H9 (cell line): ENCODE measurements around the gene SRP54. TPM values are rescaled to one million over a fixed set of nuclear protein-coding genes. Genes with fewer than 3 reads are reported as not detected.
"Not testable (repeated sequence)": the region's sequence is repeated elsewhere in the genome, so short reads cannot be mapped to it uniquely, and the experiment has no call there.

Experiments
- DNase-seq: peaks from one replicate; pipeline ENCODE4 v3.0.0-alpha.2; 2017
- H2AFZ ChIP-seq: one replicate; pipeline ENCODE4 v1.6.1; 2013; ENCODE audit warnings: mild to moderate bottlenecking, low read length, control low read depth, moderate library complexity
- H2AK5ac ChIP-seq: 2 replicates; pipeline ENCODE4 v1.6.1; 2013; ENCODE audit warnings: low read length, control low read depth, mixed read lengths; ENCODE audit not compliant: insufficient read length
- H2BK120ac ChIP-seq: one replicate; pipeline ENCODE4 v1.6.1; 2013; ENCODE audit warnings: low read depth, mild to moderate bottlenecking, low read length, control low read depth, inconsistent platforms; ENCODE audit not compliant: poor library complexity, severe bottlenecking
- H2BK12ac ChIP-seq: 2 replicates; pipeline ENCODE4 v1.6.1; 2013; ENCODE audit warnings: low read length, control low read depth, mixed read lengths, low read depth; ENCODE audit not compliant: insufficient read length
- H2BK15ac ChIP-seq: 2 replicates; pipeline ENCODE4 v1.6.1; 2013; ENCODE audit warnings: low read depth, low read length, control low read depth
- H2BK20ac ChIP-seq: one replicate; pipeline ENCODE4 v1.6.1; 2013; ENCODE audit warnings: low read depth, mild to moderate bottlenecking, low read length, control low read depth, inconsistent platforms; ENCODE audit not compliant: poor library complexity, severe bottlenecking
- H2BK5ac ChIP-seq: 2 replicates; pipeline ENCODE4 v1.6.1; 2013; ENCODE audit warnings: low read length, control low read depth, mixed read lengths; ENCODE audit not compliant: insufficient read length
- H3K14ac ChIP-seq: 2 replicates; pipeline ENCODE4 v1.6.1; 2013; ENCODE audit warnings: low read length, control low read depth; ENCODE audit not compliant: insufficient read depth
- H3K18ac ChIP-seq: 2 replicates; pipeline ENCODE4 v1.6.1; 2013; ENCODE audit warnings: low read depth, mild to moderate bottlenecking, mixed read lengths, low read length, control low read depth; ENCODE audit not compliant: insufficient read length
- H3K23ac ChIP-seq: 2 replicates; pipeline ENCODE4 v1.6.1; 2013; ENCODE audit warnings: low read length, control low read depth, mixed read lengths, low read depth; ENCODE audit not compliant: insufficient read length
- H3K23me2 ChIP-seq: 2 replicates; pipeline ENCODE4 v1.6.1; 2013; ENCODE audit warnings: low read depth, mild to moderate bottlenecking, mixed read lengths, low read length, control low read depth; ENCODE audit not compliant: insufficient read length, poor library complexity, severe bottlenecking
- H3K27ac ChIP-seq: 2 replicates; pipeline ENCODE4 v1.5.1; 2013; ENCODE audit warnings: low read length, control low read depth, mixed read lengths, low read depth; ENCODE audit not compliant: insufficient read length
- H3K27me3 ChIP-seq: 2 replicates; pipeline ENCODE4 v1.6.1; 2013; ENCODE audit warnings: low read length, control low read depth, inconsistent platforms; ENCODE audit not compliant: insufficient read depth
- H3K4ac ChIP-seq: 2 replicates; pipeline ENCODE4 v1.6.1; 2013; ENCODE audit warnings: low read depth, mild to moderate bottlenecking, control low read depth, inconsistent platforms, low read length, moderate library complexity
- H3K4me1 ChIP-seq: 2 replicates; pipeline ENCODE4 v1.6.1; 2013; ENCODE audit warnings: low read length, control low read depth, inconsistent platforms; ENCODE audit not compliant: insufficient read depth
- H3K4me2 ChIP-seq: 2 replicates; pipeline ENCODE4 v1.6.1; 2013; ENCODE audit warnings: low read length, control low read depth, mixed read lengths; ENCODE audit not compliant: insufficient read length, insufficient read depth
- H3K56ac ChIP-seq: 2 replicates; pipeline ENCODE4 v1.6.1; 2013; ENCODE audit warnings: low read depth, mild to moderate bottlenecking, mixed read lengths, low read length, control low read depth; ENCODE audit not compliant: insufficient read length
- H3K79me1 ChIP-seq: 2 replicates; pipeline ENCODE4 v1.6.1; 2013; ENCODE audit warnings: low read depth, mild to moderate bottlenecking, moderate library complexity, low read length, control low read depth, inconsistent platforms; ENCODE audit not compliant: insufficient read depth, poor library complexity, severe bottlenecking
- H3K79me2 ChIP-seq: 2 replicates; pipeline ENCODE4 v1.6.1; 2013; ENCODE audit warnings: low read length, control low read depth, inconsistent platforms; ENCODE audit not compliant: insufficient read depth
- H3K9ac ChIP-seq: 2 replicates; pipeline ENCODE4 v1.6.1; 2013; ENCODE audit warnings: low read length, control low read depth, mixed read lengths; ENCODE audit not compliant: insufficient read length; ENCODE audit errors: extremely low read depth
- H3K9me3 ChIP-seq: one replicate; pipeline ENCODE4 v1.6.1; 2013; ENCODE audit warnings: low read depth, low read length, inconsistent platforms; ENCODE audit not compliant: control insufficient read depth
- H3T11ph ChIP-seq: one replicate; pipeline ENCODE4 v1.6.1; 2013; ENCODE audit warnings: mild to moderate bottlenecking, low read length, control low read depth, inconsistent platforms
- H4K20me1 ChIP-seq: one replicate; pipeline ENCODE4 v1.6.1; 2013; ENCODE audit not compliant: control insufficient read depth, insufficient read length, insufficient read depth
- H4K5ac ChIP-seq: 2 replicates; pipeline ENCODE4 v1.6.1; 2013; ENCODE audit warnings: low read depth, mild to moderate bottlenecking, mixed read lengths, low read length, control low read depth; ENCODE audit not compliant: insufficient read length
- H4K8ac ChIP-seq: replicated peaks from 2 replicates; pipeline ENCODE4 v1.6.1; 2013; ENCODE audit warnings: low read length, control low read depth, mixed read lengths, low read depth; ENCODE audit not compliant: insufficient read length
- H4K91ac ChIP-seq: 2 replicates; pipeline ENCODE4 v1.6.1; 2013; ENCODE audit warnings: low read depth, mild to moderate bottlenecking, moderate library complexity, mixed read lengths, low read length, control low read depth; ENCODE audit not compliant: insufficient read length
- H3K27ac Mint-ChIP-seq, 3 experiments: 2 replicates in 2 of 3; 3 replicates in 1 of 3; pipeline ENCODE4 v1.8.0; 2020 to 2021; ENCODE audit warnings: mixed read lengths in 3 of 3, mild to moderate bottlenecking in 1 of 3, moderate library complexity in 1 of 3
- H3K27me3 Mint-ChIP-seq: 2 replicates; pipeline ENCODE4 v1.8.0; 2021; ENCODE audit warnings: low read depth, mild to moderate bottlenecking, moderate library complexity, mixed read lengths
- H3K36me3 Mint-ChIP-seq, 3 experiments: 2 replicates in 2 of 3; 3 replicates in 1 of 3; pipeline ENCODE4 v1.8.0; 2020 to 2021; ENCODE audit warnings: low read depth in 3 of 3, mixed read lengths in 3 of 3; ENCODE audit not compliant: insufficient read depth in 1 of 3
- H3K4me1 Mint-ChIP-seq, 2 experiments: 2 replicates each; pipeline ENCODE4 v1.8.0; 2020; ENCODE audit warnings: mixed read lengths in 2 of 2
- H3K4me3 Mint-ChIP-seq, 2 experiments: 2 replicates in 1 of 2; 3 replicates in 1 of 2; pipeline ENCODE4 v1.8.0; 2020 to 2021; ENCODE audit warnings: mild to moderate bottlenecking in 2 of 2, mixed read lengths in 2 of 2, moderate library complexity in 1 of 2
- H3K9me3 Mint-ChIP-seq, 2 experiments: 2 replicates in 1 of 2; 3 replicates in 1 of 2; pipeline ENCODE4 v1.8.0; 2020; ENCODE audit warnings: mild to moderate bottlenecking in 2 of 2, mixed read lengths in 2 of 2, moderate library complexity in 1 of 2
- CTCF ChIP-seq: fragments of 200-600 bp; sonication (generic); conservative IDR thresholded peaks from 3 replicates; pipeline ENCODE4 v1.8.0; 2021; ENCODE audit warnings: antibody characterized with exemption, mild to moderate bottlenecking
- WGBS: extraction: QIAGEN DNeasy Blood & Tissue Kit; methylation state at CpG from one replicate; pipeline ENCODE4 v1.1.7; 2013; ENCODE audit warnings: missing lambda C conversion rate, low lambda C conversion rate, mixed read lengths; ENCODE audit not compliant: insufficient read length; ENCODE audit errors: extremely low coverage; 5-methylcytosine and 5-hydroxymethylcytosine counted together
- total RNA-seq: library from RNA; stranded (reverse); gene quantifications from 2 replicates; pipeline ENCODE4 v1.2.1, GENCODE V29; 2021

Gene SRP54
- total RNA-seq, 1 experiment from 2014 or later, result 57.7 TPM

GRCh38 chr14:34957771-34958286 is 25.0 kb upstream of the SRP54 start:
- H3K27me3 Mint-ChIP-seq, result no peaks in the 10 kb centered on the region
- no peak overlapping the region for H2BK5ac ChIP-seq
- no peaks in the 10 kb centered on the region for H3K9me3 Mint-ChIP-seq

GRCh38 chr14:34962106-34962505 is 20.7 kb upstream of the SRP54 start:
- not testable (repeated sequence) for H2AK5ac ChIP-seq, H3K27me3 ChIP-seq, H2BK20ac ChIP-seq, H3K4me1 ChIP-seq, H3K79me1 ChIP-seq, H4K20me1 ChIP-seq, H4K5ac ChIP-seq, H2BK120ac ChIP-seq, H2AFZ ChIP-seq, H3K27me3 Mint-ChIP-seq, H3K23me2 ChIP-seq, H2BK5ac ChIP-seq, DNase-seq, H2BK15ac ChIP-seq, H3K4me1 Mint-ChIP-seq, H3K9me3 ChIP-seq, H3K18ac ChIP-seq, H3K79me2 ChIP-seq, H2BK12ac ChIP-seq, H3K4me3 Mint-ChIP-seq, H3K56ac ChIP-seq, H3K23ac ChIP-seq, H3K9me3 Mint-ChIP-seq, H3K14ac ChIP-seq, H4K91ac ChIP-seq, H3K36me3 Mint-ChIP-seq, H3K4me2 ChIP-seq, H3K9ac ChIP-seq, H3K27ac Mint-ChIP-seq, H4K8ac ChIP-seq, H3K4ac ChIP-seq, H3T11ph ChIP-seq, H3K27ac ChIP-seq
- WGBS, result no CpG with 5 or more reads among the region's 5 CpGs

More at GRCh38 chr14:34957771-34958286, 25.0 kb upstream of the SRP54 start:
- no peak overlapping the region for H2BK15ac ChIP-seq
- H3K36me3 Mint-ChIP-seq, result peaks cover 7 to 9% (median 9%) of the 10 kb centered on the region in 3 experiments; a peak in 4 of 7 replicates
- DNase-seq, result no peak
- H3K79me1 ChIP-seq, result no peaks in the 10 kb centered on the region
- H3K18ac ChIP-seq, result no peak overlapping the region
- H3K23ac ChIP-seq, result no peak overlapping the region
- H3K4ac ChIP-seq, result no peak overlapping the region
- no peak overlapping the region for H3K27ac ChIP-seq
- TF ChIP-seq CTCF, result no peak
- no CpG with 5 or more reads among the region's 5 CpGs for WGBS
- no peak overlapping the region for H4K5ac ChIP-seq
- no peaks in the 10 kb centered on the region for H3K4me1 Mint-ChIP-seq
- no peak overlapping the region for H4K91ac ChIP-seq
- no peak overlapping the region for H3K56ac ChIP-seq
- H3T11ph ChIP-seq, result no peak overlapping the region
- H3K14ac ChIP-seq, result no peak overlapping the region
- no peak overlapping the region for H3K4me2 ChIP-seq
- H2BK12ac ChIP-seq, result no peak overlapping the region
- H2BK120ac ChIP-seq, result no peak overlapping the region
- no peak overlapping the region for H2AK5ac ChIP-seq
- no peak overlapping the region for H3K9ac ChIP-seq
- no peaks in the 10 kb centered on the region for H3K23me2 ChIP-seq
- H3K79me2 ChIP-seq, result no peaks in the 10 kb centered on the region
- H4K8ac ChIP-seq, result no peak overlapping the region
- no peaks in the 10 kb centered on the region for H4K20me1 ChIP-seq
- no peak overlapping the region for H2BK20ac ChIP-seq
- H2AFZ ChIP-seq, result no peak overlapping the region
- no peak overlapping the region for H3K4me3 Mint-ChIP-seq
- no peaks in the 10 kb centered on the region for H3K27me3 ChIP-seq
- no peaks in the 10 kb centered on the region for H3K4me1 ChIP-seq
- H3K27ac Mint-ChIP-seq, result no peak overlapping the region
- H3K9me3 ChIP-seq, result no peaks in the 10 kb centered on the region
